ENCODE results near the gene RSL1D1.

Gene RSL1D1

GRCh38 chr16:11886881-11887280, 35.5 kb upstream of the RSL1D1 start:
- H3K4me3 ChIP-seq (ENCODE audit: control insufficient read depth, low read depth, low read length): no peak overlapping the region
- no peak for TF ChIP-seq CTCF (conservative IDR thresholded peaks at IDR 0.05; ENCODE audit: control insufficient read depth, insufficient read depth, low read depth, low read length)
- DNase-seq (ENCODE audit: low read depth): no peak

- TF ChIP-seq CTCF (conservative IDR thresholded peaks at IDR 0.05; ENCODE audit: control insufficient read depth, insufficient read depth, low read depth, low read length): no peak
- DNase-seq (ENCODE audit: low read depth): no peak
- no peak overlapping the region for H3K4me3 ChIP-seq (ENCODE audit: control insufficient read depth, low read depth, low read length)
These were observed 32.7 kb upstream of the RSL1D1 start for GRCh38 chr16:11884035-11884434.

GRCh38 chr16:11880007-11880406, 28.7 kb upstream of the RSL1D1 start:
- no peak for DNase-seq (ENCODE audit: low read depth)
- no peak overlapping the region for H3K4me3 ChIP-seq (ENCODE audit: control insufficient read depth, low read depth, low read length)
- no peak for TF ChIP-seq CTCF (conservative IDR thresholded peaks at IDR 0.05; ENCODE audit: control insufficient read depth, insufficient read depth, low read depth, low read length)

- no peak for TF ChIP-seq CTCF (conservative IDR thresholded peaks at IDR 0.05; ENCODE audit: control insufficient read depth, insufficient read depth, low read depth, low read length)
- no peak overlapping the region for H3K4me3 ChIP-seq (ENCODE audit: control insufficient read depth, low read depth, low read length)
- DNase-seq (ENCODE audit: low read depth): peak; percentile 41
These were observed 26.0 kb upstream of the RSL1D1 start for GRCh38 chr16:11877374-11877773.

GRCh38 chr16:11876306-11876705, 25.0 kb upstream of the RSL1D1 start:
- no peak for TF ChIP-seq CTCF (conservative IDR thresholded peaks at IDR 0.05; ENCODE audit: control insufficient read depth, insufficient read depth, low read depth, low read length)
- no peak for DNase-seq (ENCODE audit: low read depth)
- H3K4me3 ChIP-seq (ENCODE audit: control insufficient read depth, low read depth, low read length): no peak overlapping the region

- H3K4me3 ChIP-seq (ENCODE audit: control insufficient read depth, low read depth, low read length): no peak overlapping the region
- no peak for DNase-seq (ENCODE audit: low read depth)
- TF ChIP-seq CTCF (conservative IDR thresholded peaks at IDR 0.05; ENCODE audit: control insufficient read depth, insufficient read depth, low read depth, low read length): no peak
These were observed 24.4 kb upstream of the RSL1D1 start for GRCh38 chr16:11875721-11876120.

- peak; percentile 70 for DNase-seq (ENCODE audit: low read depth)
- peak; percentile 17 for TF ChIP-seq CTCF (conservative IDR thresholded peaks at IDR 0.05; ENCODE audit: control insufficient read depth, insufficient read depth, low read depth, low read length)
- no peak overlapping the region for H3K4me3 ChIP-seq (ENCODE audit: control insufficient read depth, low read depth, low read length)
These were observed 19.9 kb upstream of the RSL1D1 start for GRCh38 chr16:11871193-11871592.
